Measurements from ENCODE around the gene KRT6B.

DNA sequence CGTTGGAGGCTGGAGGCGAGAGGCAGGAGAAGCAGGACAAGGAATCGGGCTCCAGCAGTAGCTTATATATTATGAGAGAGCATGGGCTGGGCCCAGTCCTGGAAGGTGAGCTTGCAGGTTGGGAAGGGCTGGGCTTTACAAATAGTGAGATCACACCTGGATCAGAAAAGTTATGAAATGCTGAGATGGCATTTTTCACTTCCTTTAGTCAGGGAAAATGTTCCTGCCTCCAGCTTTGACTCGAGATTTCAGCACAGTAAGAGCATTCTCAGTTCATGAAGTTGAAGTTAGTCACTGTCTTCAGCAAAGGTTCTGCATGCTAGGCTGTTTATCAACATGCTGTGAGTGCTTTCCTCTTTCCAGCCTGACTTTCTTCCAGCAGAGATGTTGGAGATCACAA lies 21.8 kb upstream of the KRT6B start, which contains the start of gene KRT6C:
- TF ChIP-seq, protein P1, sequence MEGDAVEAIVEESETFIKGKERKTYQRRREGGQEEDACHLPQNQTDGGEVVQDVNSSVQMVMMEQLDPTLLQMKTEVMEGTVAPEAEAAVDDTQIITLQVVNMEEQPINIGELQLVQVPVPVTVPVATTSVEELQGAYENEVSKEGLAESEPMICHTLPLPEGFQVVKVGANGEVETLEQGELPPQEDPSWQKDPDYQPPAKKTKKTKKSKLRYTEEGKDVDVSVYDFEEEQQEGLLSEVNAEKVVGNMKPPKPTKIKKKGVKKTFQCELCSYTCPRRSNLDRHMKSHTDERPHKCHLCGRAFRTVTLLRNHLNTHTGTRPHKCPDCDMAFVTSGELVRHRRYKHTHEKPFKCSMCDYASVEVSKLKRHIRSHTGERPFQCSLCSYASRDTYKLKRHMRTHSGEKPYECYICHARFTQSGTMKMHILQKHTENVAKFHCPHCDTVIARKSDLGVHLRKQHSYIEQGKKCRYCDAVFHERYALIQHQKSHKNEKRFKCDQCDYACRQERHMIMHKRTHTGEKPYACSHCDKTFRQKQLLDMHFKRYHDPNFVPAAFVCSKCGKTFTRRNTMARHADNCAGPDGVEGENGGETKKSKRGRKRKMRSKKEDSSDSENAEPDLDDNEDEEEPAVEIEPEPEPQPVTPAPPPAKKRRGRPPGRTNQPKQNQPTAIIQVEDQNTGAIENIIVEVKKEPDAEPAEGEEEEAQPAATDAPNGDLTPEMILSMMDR (IDR thresholded peaks at IDR 0.05) = no peak
- TF ChIP-seq POLR2A (IDR thresholded peaks at IDR 0.05) = no peak

Measured in ovary (tissue), 3 donors.